Naive thymus-derived CD4-positive, alpha-beta T cell (primary cell): ENCODE results near the gene SHC2. TPM values are rescaled to one million over a fixed set of nuclear protein-coding genes. Genes with fewer than 3 reads are reported as not detected.
A peak's percentile ranks its signal among the peaks of the same experiment; 100 is the strongest.
"Not testable (repeated sequence)": the region's sequence is repeated elsewhere in the genome, so short reads cannot be mapped to it uniquely, and the experiment has no call there.

Source experiments
- ATAC-seq: fragments of 150-1000 bp; cut with Tn5 transposase; 2 replicates; pipeline ENCODE4 v1.10.0; 2021; ENCODE audit warnings: mild to moderate bottlenecking, moderate library complexity
- CTCF ChIA-PET: fragments of 350-600 bp; sonication (Branson Sonifier 250); formaldehyde crosslinking; loops from one replicate; lab custom pipeline; 2021; ENCODE audit warnings: antibody characterized with exemption; lab: Charles Lee
- POLR2A ChIA-PET: fragments of 350-600 bp; sonication (Branson Sonifier 250); formaldehyde crosslinking; loops from one replicate; lab custom pipeline; 2021; ENCODE audit warnings: antibody characterized with exemption, inconsistent platforms; lab: Charles Lee
- DNase-seq, 9 donors: peaks; one replicate each; pipeline versions ENCODE4 v3.0.0 to v3.0.0-alpha.2; 2020 to 2022; ENCODE audit warnings: mixed read lengths in 1 of 9
- H3K27ac ChIP-seq: one replicate; pipeline ENCODE4 v1.7.0; 2013; ENCODE audit warnings: mild to moderate bottlenecking, low read depth, low read length, moderate library complexity
- H3K27me3 ChIP-seq, 2 donors: one replicate each; pipeline ENCODE4 v1.7.0; 2013; ENCODE audit warnings: low read length in 2 of 2, mild to moderate bottlenecking in 2 of 2, moderate library complexity in 2 of 2; ENCODE audit not compliant: control insufficient read depth in 2 of 2, insufficient read depth in 2 of 2
- H3K36me3 ChIP-seq, 3 experiments: 1 replicate in 2 of 3; 2 replicates in 1 of 3; pipeline ENCODE4 v1.7.0; 2013; ENCODE audit warnings: low read length in 3 of 3, mild to moderate bottlenecking in 3 of 3, moderate library complexity in 1 of 3; ENCODE audit not compliant: insufficient read depth in 3 of 3, control insufficient read depth in 2 of 3
- H3K4me1 ChIP-seq, 2 donors: one replicate each; pipeline ENCODE4 v1.7.0; 2013; ENCODE audit warnings: low read length in 2 of 2, mild to moderate bottlenecking in 2 of 2, moderate library complexity in 1 of 2; ENCODE audit not compliant: control insufficient read depth in 2 of 2, insufficient read depth in 2 of 2
- H3K4me3 ChIP-seq: 2 replicates; pipeline ENCODE4 v1.7.0; 2013; ENCODE audit warnings: mild to moderate bottlenecking, low read length
- H3K9me3 ChIP-seq, 3 experiments: 1 replicate in 2 of 3; 2 replicates in 1 of 3; pipeline ENCODE4 v1.7.0; 2013; ENCODE audit warnings: low read length in 3 of 3; ENCODE audit not compliant: control insufficient read depth in 2 of 3
- H3K27ac Mint-ChIP-seq, 9 donors: one replicate each; pipeline ENCODE4 v1.8.0; 2020 to 2022; ENCODE audit warnings: mixed read lengths in 9 of 9, mild to moderate bottlenecking in 8 of 9, moderate library complexity in 5 of 9, inconsistent platforms in 2 of 9
- H3K27me3 Mint-ChIP-seq, 5 donors: one replicate each; pipeline ENCODE4 v1.8.0; 2021 to 2022; ENCODE audit warnings: mixed read lengths in 5 of 5, mild to moderate bottlenecking in 1 of 5
- H3K36me3 Mint-ChIP-seq, 5 donors: one replicate each; pipeline ENCODE4 v1.8.0; 2020 to 2022; ENCODE audit warnings: mixed read lengths in 5 of 5, mild to moderate bottlenecking in 3 of 5, inconsistent platforms in 1 of 5
- H3K4me1 Mint-ChIP-seq, 7 donors: one replicate each; pipeline ENCODE4 v1.8.0; 2020 to 2022; ENCODE audit warnings: mixed read lengths in 7 of 7, mild to moderate bottlenecking in 3 of 7, inconsistent platforms in 1 of 7
- H3K4me3 Mint-ChIP-seq, 10 donors: one replicate each; pipeline ENCODE4 v1.8.0; 2020 to 2022; ENCODE audit warnings: mild to moderate bottlenecking in 10 of 10, mixed read lengths in 10 of 10, moderate library complexity in 6 of 10, inconsistent platforms in 2 of 10
- H3K9me3 Mint-ChIP-seq, 11 donors: one replicate each; pipeline ENCODE4 v1.8.0; 2020 to 2022; ENCODE audit warnings: mixed read lengths in 11 of 11, mild to moderate bottlenecking in 4 of 11, inconsistent platforms in 1 of 11, moderate library complexity in 1 of 11
- intact Hi-C, 2 donors: fragments of 100-400 bp; cut with micrococcal nuclease; formaldehyde crosslinking; loops; one replicate each; pipeline ENCODE4 v1.15.1; 2023
- polyA plus RNA-seq, 2 donors: library from polyadenylated mRNA; unstranded; fragments of 300-500 nt; fragmentation: Illumina TruSeq; gene quantifications; one replicate each; pipeline ENCODE4 v1.2.3, GENCODE V29; 2021
- total RNA-seq, 6 experiments: library from RNA in 5 of 6; stranded (reverse) in 5 of 6; gene quantifications; 1 replicate in 5 of 6; 2 replicates in 1 of 6; pipeline ENCODE4 v1.2.3 and lab custom pipeline; 2021 to 2026

The SHC2 gene
- total and polyA plus RNA-seq, 7 experiments from 2014 or later, result 0.82 to 2.3 (median 2.1) TPM; not detected in 4

DNA sequence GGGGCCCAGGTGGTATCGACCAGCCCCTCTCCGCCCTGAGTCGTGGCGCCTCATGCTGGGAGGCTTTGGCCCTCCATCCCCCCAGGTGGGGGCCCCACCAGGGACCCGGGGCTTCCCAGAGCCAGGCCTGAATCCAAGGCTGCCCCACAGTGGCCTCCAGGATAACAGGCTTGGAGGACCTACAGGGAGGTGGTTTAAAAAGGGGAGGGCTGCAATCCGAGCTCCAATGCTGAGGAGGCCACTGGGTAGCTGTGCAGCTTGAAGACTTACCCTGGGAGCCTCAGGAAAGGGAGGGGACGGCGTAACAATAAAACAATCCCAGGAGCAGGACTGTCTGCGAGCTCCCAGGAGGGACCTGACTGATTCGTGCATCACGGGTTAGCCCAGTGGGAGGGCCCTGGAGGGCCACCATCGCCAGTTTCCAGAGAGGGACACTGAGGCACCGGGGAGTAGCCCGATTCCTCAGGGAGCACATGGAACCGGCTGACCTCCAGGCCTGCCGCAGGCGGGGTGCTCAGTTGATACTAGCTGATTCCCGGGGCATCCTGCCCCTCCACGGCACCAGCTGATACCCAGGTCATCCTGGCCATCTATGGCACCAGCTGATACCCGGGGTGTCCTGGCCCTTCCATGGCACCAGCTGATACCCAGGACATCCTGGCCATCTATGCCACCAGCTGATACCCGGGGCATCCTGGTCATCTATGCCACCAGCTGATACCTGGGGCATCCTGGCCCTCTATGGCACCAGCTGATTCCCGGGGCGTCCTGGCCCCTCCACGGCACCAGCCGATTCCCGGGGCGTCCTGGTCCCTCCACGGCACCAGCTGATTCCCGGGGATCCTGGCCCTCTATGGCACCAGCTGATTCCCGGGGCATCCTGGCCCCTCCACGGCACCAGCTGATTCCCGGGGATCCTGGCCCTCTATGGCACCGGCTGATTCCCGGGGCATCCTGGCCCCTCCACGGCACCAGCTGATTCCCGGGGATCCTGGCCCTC lies 48.2 kb downstream of the SHC2 start:
- intact Hi-C loops, result no loop called here
- H3K27me3 Mint-ChIP-seq, result peaks cover 5 to 13% (median 9%) of the 10 kb centered on the region in 5 donors
- H3K9me3 Mint-ChIP-seq, result peaks cover 0 to 7% (median 0%) of the 10 kb centered on the region in 11 donors
- Histone ChIP-seq H3K9me3 (no peaks in the 10 kb centered on the region), H3K27me3 (peaks cover 0 to 9% of the 10 kb centered on the region in 2 donors), H3K4me1 (peaks cover 0 to 8% of the 10 kb centered on the region in 2 donors), H3K27ac (no peak overlapping the region), H3K36me3 (no peaks in the 10 kb centered on the region), H3K4me3 (no peak overlapping the region)
- POLR2A ChIA-PET, result no interaction called here
- CTCF ChIA-PET, result no interaction called here
- H3K36me3 Mint-ChIP-seq, result peaks cover 0 to 4% (median 0%) of the 10 kb centered on the region in 5 donors
- DNase-seq (no peak), ATAC-seq (no peak)
- H3K4me1 Mint-ChIP-seq, result peaks cover 5 to 9% (median 7%) of the 10 kb centered on the region in 7 donors
- H3K27ac Mint-ChIP-seq, result no peak overlapping the region
- no peak overlapping the region for H3K4me3 Mint-ChIP-seq

DNA sequence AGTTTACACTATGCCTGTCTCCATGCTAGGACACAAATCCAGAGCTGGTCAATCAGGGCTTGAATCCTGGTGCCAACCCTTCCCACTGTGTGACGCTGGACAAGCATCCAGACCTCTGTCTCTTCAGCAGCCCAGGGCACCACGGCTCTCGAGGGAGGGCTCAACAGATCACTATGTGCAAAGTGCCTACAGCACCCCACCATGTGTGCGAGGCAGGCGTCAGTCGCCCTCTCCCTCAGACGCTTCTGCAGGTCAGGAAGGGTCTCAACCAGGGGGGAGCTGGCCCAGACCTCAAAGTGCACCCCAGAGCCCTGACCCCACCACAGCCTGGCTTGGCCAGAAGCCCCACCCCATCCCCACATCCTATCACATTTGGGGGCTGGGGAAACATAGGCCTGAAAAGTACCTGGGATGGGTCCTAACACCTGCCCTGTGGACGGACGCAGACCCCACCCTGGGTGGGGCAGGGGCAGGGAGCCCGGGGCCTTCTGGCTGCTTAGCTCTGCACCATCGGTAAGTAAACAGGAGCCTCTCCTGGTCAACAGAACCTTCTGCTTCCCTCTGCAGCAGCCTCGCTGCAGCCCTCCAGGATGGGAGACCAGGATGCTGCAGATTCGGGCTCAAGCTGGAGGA lies 49.0 kb downstream of the SHC2 start:
- Histone ChIP-seq H3K4me1 (peaks cover 0 to 8% of the 10 kb centered on the region in 2 donors), H3K27ac (no peak overlapping the region), H3K27me3 (peaks cover 0 to 9% of the 10 kb centered on the region in 2 donors), H3K4me3 (no peak overlapping the region), H3K36me3 (no peaks in the 10 kb centered on the region), H3K9me3 (no peaks in the 10 kb centered on the region)
- DNase-seq, result no peak
- H3K4me1 Mint-ChIP-seq, result peaks cover 5 to 9% (median 7%) of the 10 kb centered on the region in 7 donors
- no peak for ATAC-seq
- no peak overlapping the region for H3K4me3 Mint-ChIP-seq
- H3K27me3 Mint-ChIP-seq, result peaks cover 5 to 13% (median 9%) of the 10 kb centered on the region in 5 donors
- ChIA-PET CTCF (no interaction called here), POLR2A (no interaction called here)
- no peak overlapping the region for H3K27ac Mint-ChIP-seq
- intact Hi-C loops, result no loop called here
- H3K36me3 Mint-ChIP-seq, result peaks cover 0 to 4% (median 0%) of the 10 kb centered on the region in 5 donors
- peaks cover 0 to 7% (median 0%) of the 10 kb centered on the region in 11 donors for H3K9me3 Mint-ChIP-seq

DNA sequence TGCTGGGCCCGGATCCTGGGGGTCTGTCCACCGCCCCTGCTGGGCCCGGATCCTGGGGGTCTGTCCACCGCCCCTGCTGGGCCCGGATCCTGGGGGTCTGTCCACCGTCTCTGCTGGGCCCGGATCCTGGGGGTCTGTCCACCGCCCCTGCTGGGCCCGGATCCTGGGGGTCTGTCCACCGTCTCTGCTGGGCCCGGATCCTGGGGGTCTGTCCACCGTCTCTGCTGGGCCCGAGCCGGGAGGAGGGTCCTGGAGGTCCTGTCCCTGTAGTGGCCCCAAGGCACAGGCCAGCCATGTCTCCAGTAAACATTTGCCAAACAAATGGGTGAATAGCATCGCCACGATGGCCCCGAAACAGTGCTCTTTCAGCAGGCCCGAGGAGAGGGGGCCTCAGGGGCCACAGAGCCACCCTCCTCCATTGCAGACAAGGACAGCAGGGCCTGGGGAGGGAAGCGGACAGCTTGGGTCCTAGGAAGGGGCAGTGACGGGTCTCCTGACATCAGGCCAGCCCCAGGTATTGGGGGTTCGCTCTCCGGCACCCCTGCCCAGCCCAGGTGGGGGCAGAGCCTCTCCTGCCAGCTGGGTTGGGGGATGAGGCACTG lies 49.6 kb downstream of the SHC2 start:
- H3K9me3 Mint-ChIP-seq, H3K9me3 ChIP-seq, H3K36me3 ChIP-seq, ATAC-seq, H3K27ac Mint-ChIP-seq, H3K4me3 ChIP-seq, H3K4me1 Mint-ChIP-seq, H3K27ac ChIP-seq, intact Hi-C loops, H3K27me3 ChIP-seq, CTCF ChIA-PET, H3K4me3 Mint-ChIP-seq, H3K4me1 ChIP-seq, DNase-seq, POLR2A ChIA-PET, H3K36me3 Mint-ChIP-seq: not testable (repeated sequence)
- peaks cover 5 to 13% (median 9%) of the 10 kb centered on the region in 5 donors for H3K27me3 Mint-ChIP-seq

DNA sequence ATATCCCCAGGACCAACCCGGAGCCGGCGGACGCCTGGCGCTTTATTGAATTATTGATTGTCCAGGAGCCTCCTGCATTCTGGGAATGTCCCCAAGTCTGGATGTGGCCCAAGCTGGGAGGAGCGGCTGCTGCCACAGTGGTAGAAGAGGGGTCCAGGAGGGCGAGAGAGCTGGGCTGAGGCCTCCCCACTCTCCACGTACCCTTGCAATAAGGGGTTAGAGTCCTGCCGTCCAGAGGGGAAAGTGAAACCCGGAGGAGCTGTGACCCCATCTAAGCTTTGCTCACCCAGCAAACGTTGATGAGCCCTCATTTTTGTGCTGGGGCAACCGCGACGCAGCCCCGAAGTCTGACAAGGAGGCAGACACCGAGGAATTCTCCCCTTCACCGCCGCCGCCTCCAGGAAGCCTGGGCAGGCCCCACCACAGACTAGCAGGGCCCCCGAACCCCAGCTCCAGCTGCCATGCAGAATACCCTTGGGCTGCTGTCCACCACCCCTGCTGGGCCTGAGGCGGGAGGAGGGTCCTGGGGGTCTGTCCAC lies 50.5 kb downstream of the SHC2 start:
- no peak overlapping the region for H3K27ac ChIP-seq
- DNase-seq (peak in 1 of 9 donors; percentile 14), ATAC-seq (no peak)
- H3K9me3 ChIP-seq, result no peaks in the 10 kb centered on the region
- H3K4me1 ChIP-seq, result peaks cover 0 to 8% of the 10 kb centered on the region in 2 donors
- H3K27me3 Mint-ChIP-seq, result peaks cover 6 to 20% (median 10%) of the 10 kb centered on the region in 5 donors
- peaks cover 0 to 7% (median 0%) of the 10 kb centered on the region in 11 donors for H3K9me3 Mint-ChIP-seq
- no peak overlapping the region for H3K4me3 ChIP-seq
- POLR2A ChIA-PET, result no interaction called here
- H3K36me3 Mint-ChIP-seq, result peaks cover 0 to 4% (median 0%) of the 10 kb centered on the region in 5 donors
- CTCF ChIA-PET, result no interaction called here
- intact Hi-C loops, result no loop called here
- no peak overlapping the region for H3K27ac Mint-ChIP-seq
- no peaks in the 10 kb centered on the region for H3K36me3 ChIP-seq
- H3K4me3 Mint-ChIP-seq, result peak overlapping the region in 3 of 10 donors; percentile 17 to 92 (median 51)
- peaks cover 0 to 9% of the 10 kb centered on the region in 2 donors for H3K27me3 ChIP-seq
- peaks cover 5 to 9% (median 7%) of the 10 kb centered on the region in 7 donors for H3K4me1 Mint-ChIP-seq

DNA sequence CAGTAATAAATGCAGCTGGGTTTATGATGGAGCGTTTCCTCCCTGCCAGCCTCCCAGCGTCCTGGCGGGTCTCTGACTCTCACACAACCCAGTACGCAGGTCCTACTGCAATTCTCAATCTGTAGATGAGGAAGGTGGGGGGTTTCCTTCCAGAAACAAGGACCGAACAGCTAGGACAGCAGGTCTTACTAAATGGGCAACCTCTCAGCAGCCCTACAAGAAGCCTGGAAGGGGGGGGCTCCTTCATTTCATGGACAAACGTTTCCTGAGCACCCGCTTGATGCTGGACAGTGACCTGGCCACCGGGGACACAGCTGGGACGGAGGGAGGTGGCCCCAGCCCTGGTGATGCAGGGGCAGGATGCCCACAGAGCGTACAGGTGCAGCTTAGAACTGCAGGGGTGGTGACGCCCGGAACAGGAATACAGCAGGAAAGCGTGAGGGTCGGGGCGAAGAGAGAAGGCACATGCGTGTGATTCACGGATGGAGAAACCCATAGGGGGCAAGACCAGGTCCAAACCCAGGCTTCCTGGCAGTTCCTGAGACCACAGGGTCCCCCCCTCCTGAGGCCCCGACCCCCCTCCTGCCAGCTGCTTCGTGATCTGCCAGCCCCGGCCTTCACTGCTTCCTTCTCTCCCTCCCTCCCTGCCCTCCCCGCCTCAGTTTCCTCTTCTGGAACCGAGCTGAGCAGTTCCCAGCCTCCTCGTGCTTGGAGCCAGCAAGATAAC lies 51.2 kb downstream of the SHC2 start:
- Histone ChIP-seq H3K36me3 (no peaks in the 10 kb centered on the region), H3K4me1 (peaks cover 0 to 8% of the 10 kb centered on the region in 2 donors), H3K4me3 (peak overlapping the region; percentile 52), H3K27ac (no peak overlapping the region), H3K27me3 (peaks cover 0 to 9% of the 10 kb centered on the region in 2 donors), H3K9me3 (no peaks in the 10 kb centered on the region)
- CTCF ChIA-PET, result no interaction called here
- intact Hi-C loops, result no loop called here
- ATAC-seq (no peak), DNase-seq (peak in 4 of 9 donors; percentile 6 to 18 (median 12))
- Mint-ChIP-seq H3K27ac (peak overlapping the region in 3 of 9 donors; percentile 17 to 72 (median 51)), H3K27me3 (peaks cover 9 to 20% (median 12%) of the 10 kb centered on the region in 5 donors), H3K9me3 (peaks cover 0 to 7% (median 0%) of the 10 kb centered on the region in 11 donors), H3K4me1 (peaks cover 5 to 9% (median 7%) of the 10 kb centered on the region in 7 donors), H3K36me3 (peaks cover 0 to 4% (median 0%) of the 10 kb centered on the region in 5 donors), H3K4me3 (peak overlapping the region; percentile 66 to 92 (median 87))
- POLR2A ChIA-PET, result no interaction called here
